GM23248 (cell line): ENCODE data around the gene COL9A1.

Experiments
- EZH2 ChIP-seq: fragments of 200-600 bp; sonication (generic); IDR thresholded peaks from 2 replicates; pipeline ENCODE4 v1.6.1; 2018; ENCODE audit warnings: antibody characterized with exemption, mild to moderate bottlenecking; ENCODE audit not compliant: insufficient read depth, poor library complexity, severe bottlenecking
- EZH2phosphoT487 ChIP-seq: fragments of 200-600 bp; sonication (generic); IDR thresholded peaks from 2 replicates; pipeline ENCODE4 v1.6.1; 2018; ENCODE audit warnings: antibody characterized with exemption, moderate library complexity, mild to moderate bottlenecking, low read depth; ENCODE audit not compliant: insufficient read depth

DNA sequence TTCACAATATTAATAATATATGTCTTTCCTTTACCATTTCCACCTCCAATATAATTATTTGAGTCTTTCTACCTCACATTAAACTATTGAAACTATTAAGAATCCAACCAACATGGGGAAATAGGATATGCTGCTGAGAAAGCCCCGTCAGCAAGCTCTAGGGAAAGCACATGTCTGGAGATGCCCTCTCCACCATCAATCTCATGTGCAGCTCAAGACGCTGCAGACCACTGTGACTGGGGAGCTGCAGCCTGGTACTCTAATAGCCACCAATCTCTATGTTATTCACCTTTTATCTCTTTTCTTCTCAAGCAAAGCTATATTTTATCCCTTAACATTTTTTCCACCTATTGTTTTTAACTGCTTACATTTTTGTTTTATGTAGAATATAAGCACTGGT is 50.3 kb downstream of the COL9A1 start:
- TF ChIP-seq EZH2phosphoT487 (no peak), EZH2 (no peak)
